HG03175 (cell line): Measurements from ENCODE around the gene CAMTA1.

Experiments used
- ATAC-seq: cut with Tn5 transposase; IDR thresholded peaks from one replicate; pipeline ENCODE4 v1.9.1; 2021; ENCODE audit warnings: mild to moderate bottlenecking, moderate library complexity; ENCODE audit not compliant: unreplicated experiment

Gene CAMTA1

DNA sequence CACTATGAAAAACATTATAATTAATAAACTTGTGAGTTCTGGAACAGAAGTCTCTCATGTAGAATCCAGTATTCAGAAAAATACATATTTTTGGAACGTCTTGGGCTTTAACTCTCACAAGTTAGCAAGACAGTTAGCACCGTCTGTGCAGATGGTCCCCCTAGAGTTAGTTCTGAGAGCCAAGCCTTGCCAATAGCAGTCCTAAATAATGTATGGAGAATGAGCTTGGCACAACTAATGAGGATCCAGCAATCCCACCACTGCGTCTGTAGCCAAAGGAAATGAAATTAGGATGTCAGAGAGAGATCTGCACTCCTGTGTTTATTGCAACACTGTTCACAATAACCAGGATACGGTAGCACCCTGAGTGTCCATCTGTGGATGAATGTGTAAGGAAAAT, 931.3 kb downstream of the CAMTA1 start:
- no peak for ATAC-seq

DNA sequence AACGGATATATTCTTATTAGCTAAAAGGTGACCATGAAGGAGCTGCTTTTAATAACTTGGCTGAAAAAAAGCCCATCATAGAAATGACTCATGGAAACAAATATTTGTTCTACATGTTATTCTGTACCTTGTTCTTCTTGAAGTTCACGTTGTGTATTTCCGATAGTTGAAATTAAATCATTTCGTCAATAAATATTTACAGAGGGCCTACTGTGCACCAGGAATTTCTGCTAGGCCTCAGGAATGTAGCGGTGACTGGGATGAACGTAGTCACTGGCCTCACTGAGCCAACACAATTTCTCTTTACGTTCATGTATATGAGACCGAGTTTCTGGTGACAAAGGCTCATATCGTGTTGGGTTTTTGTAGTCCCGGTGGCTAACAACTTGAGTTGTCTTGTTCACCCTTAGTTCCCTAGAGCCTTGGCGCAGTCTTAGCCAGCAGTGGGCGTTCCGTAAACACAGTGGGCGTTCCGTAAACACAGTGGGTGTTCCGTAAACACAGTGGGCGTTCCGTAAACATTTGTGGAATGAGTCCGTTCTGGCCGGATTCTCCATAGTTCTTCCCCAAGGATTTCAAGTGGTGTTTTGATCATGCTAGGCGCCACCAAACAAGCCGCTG, 932.6 kb downstream of the CAMTA1 start:
- ATAC-seq = no peak

DNA sequence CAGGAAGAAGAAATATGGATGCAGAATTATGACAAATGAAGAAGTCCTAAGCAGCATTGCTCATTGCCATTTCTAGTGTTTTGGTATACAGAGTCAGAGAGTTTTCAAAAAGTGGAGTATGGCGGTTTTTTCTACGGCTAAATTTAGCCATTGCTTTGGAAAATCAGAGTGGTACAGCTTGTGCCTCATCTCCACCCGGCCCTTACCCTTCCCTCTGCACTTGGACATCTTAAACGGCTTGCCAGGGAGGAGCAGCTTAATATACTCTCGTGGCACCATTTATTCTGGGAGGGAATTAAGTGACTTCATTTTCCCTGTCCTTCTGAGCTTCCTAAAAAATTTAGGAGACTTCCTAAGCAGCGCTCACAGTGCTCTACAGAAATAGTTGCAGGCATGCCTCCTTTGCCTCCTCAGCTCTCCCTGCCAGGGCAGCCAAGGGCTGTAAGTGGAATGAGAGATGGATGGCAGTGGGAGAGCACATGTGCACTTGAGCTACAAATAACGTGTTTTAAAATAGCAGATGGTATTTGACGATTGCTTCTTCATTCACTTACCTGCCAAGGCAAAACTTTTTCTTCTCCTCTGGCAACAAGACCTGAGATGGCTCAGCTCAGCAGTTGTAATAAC, 934.3 kb downstream of the CAMTA1 start:
- no peak for ATAC-seq

DNA sequence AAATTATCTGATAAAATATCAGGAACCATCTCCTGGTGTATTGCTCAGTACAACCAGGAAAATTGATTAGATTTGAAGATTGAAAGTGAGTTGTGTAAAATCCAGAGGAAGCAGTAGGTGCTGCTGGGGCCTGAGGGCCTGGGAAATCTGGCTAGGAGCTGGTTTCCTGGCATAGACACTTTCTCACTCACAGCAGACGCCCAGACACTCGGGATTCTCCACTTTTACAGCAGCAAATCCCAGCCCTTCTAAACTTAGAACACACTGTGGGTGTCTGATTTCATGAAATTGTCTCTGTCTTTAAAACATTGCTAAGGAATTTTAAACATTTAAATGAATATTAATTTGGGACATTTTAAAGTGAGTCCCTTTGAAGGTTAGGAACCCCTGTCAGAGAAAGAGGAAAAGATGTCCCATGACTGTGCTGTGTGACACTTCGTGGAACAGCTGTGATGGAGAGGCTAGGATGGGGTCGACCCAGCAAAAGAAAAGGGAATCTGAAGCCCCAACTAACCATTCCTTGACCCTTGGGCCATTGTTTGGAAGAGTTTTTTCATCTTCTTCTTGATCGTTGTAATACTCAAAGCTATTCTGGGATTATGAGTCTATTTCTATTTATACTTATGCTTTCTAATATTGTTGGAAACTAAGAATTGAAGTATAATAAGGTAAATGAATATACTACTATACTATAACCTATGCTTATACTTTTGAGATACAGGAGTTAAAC, 936.9 kb downstream of the CAMTA1 start:
- no peak for ATAC-seq

DNA sequence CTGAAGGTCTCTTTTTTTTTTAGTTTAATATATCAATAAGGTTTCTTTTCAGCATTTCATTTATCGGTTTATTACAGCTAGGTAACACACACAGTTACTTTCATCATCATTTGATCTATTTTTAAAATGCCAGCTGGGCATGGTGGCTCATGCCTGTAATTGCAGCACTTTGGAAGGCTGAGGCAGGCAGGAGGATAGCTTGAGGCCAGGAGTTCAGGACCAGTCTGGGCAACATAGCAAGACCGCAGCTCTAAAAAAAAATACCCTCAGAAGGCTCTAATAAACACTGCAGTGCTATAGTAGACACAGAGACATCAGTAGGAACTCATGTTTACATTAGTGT, 937.4 kb downstream of the CAMTA1 start:
- no peak for ATAC-seq

DNA sequence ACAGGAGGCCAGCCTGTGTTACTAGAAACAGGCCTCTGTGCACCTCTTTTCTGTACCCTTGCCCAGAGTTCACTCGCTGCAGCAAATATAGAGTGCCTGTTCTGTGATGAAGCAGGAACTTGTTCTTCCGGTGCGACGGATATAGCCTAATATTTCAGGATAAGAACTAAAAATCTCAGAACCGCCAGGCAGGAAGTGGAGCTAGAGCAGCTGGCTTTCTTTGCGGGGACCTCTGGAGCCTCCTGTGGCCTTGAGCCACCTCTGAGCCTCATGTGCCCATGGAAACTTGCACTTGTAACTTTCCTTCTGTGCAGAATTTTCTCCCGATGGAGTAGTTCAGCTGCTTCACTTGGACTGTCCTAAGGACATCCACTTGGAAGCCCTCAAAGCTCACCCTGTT, 941.4 kb downstream of the CAMTA1 start:
- ATAC-seq = no peak

DNA sequence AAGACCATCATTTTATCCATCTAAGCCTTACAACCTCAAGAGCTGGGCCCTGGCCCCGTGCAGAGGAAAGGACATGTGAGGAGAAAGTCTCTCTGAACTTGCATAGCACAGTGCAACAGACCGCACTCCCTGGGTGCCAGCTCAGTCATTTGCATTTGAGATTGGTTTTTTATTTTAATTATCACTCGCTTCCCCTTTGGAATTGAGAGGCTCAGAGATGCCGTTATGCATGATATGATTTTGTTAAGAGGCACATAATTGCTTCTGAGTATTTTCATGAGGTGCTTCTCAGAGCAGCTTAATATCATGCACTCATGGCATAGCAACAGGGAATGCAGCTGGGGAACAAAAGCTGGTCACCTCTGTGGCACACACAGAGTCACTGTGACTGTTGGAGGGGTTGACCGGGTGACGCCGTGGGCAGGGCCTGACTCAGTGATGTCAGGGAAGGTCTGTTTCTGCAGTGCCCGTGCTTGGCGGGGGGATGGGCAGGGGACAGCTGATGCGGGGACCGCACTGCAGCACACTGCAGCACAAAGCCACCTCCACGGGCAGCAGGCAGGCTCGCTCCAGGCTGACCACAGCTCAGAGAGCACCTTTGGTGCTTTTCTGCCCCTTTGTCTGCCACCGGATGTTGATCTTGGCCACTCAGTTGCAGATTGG, 942.7 kb downstream of the CAMTA1 start:
- no peak for ATAC-seq

DNA sequence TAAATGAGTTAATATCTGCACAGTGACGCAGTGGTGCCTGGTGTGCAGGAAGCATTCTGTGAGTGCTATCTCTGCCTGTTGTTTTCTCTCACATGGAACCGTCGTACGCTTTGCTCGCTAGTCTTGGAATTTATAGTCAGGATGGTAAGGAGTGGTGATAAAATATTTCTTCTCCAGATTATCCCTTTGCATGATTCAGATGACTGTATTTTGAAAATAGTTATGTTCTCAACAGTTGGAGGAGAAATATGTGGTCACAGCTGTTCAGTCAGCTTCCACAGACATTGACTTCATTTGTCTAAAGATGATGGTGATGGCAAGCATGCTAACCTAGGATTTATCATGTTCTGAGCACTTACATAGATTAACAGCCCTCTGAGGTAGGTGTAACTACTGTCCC, 944.5 kb downstream of the CAMTA1 start:
- no peak for ATAC-seq

DNA sequence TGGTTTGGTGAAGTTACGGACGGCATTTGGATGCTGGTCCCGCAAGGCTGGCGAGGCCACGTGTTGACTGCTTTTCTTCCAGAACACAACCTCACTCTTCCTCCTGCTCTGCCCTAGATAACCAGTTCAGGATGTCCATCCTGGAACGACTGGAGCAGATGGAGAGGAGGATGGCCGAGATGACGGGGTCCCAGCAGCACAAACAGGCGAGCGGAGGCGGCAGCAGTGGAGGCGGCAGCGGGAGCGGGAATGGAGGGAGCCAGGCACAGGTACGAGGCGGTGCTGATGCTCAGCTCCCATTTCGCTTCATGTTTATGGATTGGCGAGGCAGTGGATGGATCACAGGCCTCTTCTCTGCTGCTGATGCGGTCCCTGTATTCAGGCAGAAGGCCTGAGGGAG, 947.1 kb downstream of the CAMTA1 start:
- ATAC-seq = no peak

DNA sequence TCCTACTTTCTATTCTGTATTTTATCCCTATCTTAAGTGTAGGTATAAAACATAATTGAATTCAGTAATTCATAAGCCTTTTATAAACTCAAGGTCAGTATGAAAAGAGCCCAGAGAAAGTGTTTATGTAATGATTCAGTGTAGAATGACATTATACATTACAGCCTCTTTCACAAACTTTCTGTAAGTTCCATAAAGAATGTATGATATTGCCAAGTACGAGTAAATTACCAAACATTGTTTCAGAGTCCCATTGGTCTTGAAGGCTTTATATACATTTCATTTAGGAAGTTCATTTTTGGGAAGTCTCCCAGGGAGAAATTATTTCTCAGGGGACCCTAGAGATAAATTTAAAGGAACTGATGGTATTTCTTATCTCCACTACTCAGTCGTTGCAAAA, 948.0 kb downstream of the CAMTA1 start:
- no peak for ATAC-seq

DNA sequence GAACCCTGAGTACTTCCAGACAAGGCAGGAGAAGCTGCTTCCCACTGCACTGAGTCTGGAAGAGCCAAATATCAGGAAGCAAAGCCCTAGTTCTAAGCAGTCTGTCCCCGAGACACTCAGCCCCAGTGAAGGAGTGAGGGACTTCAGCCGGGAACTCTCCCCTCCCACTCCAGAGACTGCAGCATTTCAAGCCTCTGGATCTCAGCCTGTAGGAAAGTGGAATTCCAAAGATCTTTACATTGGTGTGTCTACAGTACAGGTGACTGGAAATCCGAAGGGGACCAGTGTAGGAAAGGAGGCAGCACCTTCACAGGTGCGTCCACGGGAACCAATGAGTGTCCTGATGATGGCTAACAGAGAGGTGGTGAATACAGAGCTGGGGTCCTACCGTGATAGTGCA, 952.8 kb downstream of the CAMTA1 start:
- ATAC-seq = no peak

DNA sequence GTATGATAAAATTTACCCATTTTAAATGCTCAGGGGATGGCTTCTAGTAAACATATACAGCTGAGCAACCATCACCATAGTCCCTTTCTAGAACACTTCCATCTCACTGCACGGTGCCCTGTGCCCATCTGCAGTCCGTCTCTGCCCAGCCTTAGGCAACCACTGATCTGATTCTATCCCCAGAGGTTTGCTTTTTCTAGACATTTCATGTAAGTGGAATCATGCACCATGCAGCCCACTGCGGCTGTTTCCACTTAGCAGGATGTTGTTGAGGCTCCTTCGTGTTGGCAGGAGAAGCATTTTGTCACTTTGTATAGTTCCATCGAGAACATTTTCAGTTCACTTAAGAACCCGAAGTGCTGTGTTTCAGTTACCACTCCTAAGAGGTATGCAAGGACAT, 958.1 kb downstream of the CAMTA1 start:
- no peak for ATAC-seq

DNA sequence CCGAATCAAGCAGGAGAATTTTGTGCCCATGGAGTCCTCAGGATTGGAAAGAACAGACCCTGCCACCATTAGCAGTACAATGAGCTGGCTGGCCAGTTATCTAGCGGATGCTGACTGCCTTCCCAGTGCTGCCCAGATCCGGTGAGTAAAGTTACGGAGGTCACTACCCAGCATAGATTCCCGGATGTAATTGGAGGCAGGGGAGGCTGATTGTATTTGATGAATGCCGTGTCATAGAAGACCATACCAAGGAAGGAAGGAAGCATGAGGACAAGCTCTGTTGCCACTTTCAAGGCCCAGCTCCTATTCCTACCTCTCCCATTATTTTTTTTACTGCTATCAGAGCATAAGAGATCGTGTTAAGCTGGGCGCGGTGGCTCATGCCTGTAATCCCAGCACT, 959.6 kb downstream of the CAMTA1 start:
- no peak for ATAC-seq

DNA sequence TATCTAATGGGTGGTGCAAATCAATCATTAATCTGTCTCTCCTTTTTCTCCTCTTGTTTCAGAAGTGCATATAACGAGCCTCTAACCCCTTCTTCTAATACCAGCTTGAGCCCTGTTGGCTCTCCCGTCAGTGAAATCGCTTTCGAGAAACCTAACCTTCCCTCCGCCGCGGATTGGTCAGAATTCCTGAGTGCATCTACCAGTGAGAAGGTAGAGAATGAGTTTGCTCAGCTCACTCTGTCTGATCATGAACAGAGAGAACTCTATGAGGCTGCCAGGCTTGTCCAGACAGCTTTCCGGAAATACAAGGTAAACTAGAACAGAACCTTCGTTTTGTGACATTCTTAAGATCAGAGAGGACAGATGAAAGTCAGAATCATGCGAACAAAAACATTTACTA, 960.5 kb downstream of the CAMTA1 start:
- no peak for ATAC-seq

DNA sequence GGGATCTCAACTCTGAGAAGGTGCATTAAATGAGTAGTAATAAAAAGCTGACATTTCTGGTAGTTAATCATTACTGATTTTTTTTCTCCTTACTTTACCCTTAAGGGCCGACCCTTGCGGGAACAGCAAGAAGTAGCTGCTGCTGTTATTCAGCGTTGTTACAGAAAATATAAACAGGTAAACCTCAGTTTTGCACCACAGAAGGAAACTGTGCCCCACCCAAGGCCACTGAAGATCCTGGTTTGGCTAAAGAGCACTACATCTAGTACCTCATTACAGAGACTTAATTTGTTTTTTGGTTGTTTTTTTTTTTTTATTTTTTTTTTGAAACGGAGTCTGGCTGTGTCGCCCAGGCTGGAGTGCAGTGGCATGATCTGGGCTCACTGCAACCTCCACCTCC, 962.4 kb downstream of the CAMTA1 start:
- ATAC-seq = no peak

DNA sequence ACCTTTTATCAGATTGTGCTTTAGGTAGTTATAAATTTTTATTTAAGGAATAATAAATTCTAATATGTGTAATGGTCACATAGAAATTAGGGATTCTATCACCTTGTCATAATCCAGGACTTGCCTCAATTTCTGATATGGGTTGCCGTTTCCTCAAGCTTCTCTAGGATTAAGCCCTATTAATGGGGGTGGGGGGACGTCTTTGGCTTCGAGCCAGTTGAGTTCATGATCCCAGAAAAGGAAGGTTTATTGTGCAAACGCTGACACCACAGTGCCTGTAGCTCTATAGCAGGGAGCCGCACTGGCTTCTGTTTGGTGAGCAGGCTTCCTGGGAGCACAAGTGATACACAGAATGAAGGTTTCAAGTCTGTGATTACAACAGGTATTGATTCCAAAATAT, 963.9 kb downstream of the CAMTA1 start:
- ATAC-seq = no peak

DNA sequence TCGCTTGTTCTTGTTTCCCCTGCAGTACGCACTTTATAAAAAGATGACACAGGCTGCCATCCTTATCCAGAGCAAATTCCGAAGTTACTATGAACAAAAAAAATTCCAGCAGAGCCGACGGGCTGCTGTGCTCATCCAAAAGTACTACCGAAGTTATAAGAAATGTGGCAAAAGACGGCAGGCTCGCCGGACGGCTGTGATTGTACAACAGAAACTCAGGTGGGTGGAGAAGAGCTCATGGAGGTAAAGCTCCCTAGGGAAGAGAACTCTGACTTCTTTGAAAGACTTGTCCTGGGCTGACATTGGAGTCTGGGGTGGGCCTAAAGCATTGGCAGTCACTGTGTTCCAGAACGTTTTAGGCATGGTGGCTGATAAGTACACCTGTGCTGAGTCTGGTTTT, 965.9 kb downstream of the CAMTA1 start:
- ATAC-seq = no peak

DNA sequence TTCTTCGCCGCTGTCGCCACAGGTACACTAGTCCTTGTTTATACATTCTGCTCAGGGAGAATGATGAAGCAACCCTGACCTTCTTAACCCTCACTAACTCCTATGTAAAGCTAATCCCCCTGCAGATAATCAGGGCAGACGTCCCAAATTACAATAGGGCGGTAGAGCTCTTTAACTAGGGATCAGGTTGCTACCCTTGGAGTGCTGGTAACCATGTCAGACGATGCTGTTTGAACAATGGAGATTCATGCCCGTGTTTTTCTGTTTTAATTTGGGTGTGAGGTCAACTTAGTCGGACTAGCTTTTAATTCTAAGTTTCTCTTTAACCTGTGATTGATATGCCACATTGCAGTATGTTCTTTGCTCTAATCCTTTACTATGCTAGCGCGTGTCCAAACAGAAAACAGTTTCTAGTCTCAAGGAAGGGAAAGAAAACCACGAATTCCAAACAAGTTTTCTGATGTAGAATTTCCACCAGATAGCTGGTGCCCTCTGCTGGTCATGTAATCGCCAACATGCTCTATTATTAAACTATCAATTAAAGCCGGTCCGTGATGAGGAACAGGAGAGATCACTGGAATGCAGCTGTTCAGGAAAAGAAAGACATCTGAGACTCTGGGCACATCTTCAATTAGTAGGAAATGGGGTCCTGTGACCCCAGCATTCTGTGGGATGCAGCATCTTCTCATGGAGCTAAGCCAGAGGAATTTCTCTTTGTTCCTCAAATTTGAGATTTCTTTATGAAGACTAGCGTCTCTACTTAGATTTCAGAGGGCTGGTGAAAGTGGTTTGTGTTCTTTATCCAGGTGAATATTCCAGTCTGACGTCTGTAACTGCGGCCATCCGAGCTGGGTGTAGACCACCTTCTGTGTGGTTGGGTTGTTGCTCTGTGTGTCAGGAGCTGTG, 967.5 kb downstream of the CAMTA1 start:
- ATAC-seq = no peak

DNA sequence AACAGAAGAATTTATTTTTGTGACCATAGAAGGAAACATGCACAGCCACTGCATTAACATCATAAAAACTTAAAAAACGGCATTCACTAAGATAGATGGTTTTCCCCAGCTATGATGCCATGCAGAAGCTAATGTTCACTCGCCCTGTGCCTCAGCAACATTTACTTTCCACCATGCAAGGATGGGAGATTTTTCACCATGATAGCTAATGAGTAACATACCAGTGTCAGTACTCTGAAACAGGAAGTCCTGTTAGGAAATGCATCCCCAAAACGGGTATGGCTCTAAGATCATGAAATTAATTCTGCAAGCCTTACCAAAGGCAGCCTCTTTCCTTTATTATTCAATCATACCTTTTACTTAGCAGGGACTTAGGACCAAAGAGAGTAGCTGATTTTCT, 968.4 kb downstream of the CAMTA1 start:
- no peak for ATAC-seq

DNA sequence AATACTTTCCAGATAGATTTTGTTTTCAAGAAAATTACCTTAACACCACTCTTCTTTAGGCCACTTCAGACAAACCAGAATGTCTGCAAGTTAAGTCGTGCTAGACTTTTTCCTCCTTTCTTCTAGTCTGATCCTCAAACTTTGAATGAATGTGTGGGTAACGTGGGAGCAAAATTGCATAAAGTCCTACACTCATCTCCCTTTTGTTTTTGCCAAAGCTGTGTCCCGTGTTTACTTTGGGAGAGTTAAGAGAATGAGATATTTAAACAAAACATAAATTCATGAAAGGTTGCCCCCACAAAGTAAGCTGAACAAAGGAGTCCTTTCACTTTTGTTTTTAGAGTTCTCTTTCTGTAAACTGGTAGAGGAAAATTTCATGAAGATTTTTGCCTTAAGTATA, 969.0 kb downstream of the CAMTA1 start:
- ATAC-seq = no peak

DNA sequence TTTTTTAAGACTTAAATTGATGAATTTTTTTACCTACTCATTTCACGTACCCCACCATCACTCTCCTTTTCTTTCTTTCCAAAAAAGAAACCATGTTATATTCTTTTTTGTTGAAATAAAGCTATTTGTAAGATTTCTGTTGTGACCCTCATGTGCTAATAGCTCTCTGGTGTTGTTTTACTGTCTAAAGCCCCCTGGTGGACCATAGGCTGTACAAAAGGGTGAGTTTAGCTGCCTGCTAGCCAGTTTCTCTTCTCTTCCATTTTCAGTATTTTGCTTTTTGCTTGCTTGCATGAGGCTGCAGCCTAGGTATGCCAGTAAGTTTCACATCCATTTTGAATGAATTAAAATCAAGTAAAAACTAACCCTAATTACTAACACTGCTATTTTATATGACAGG, 970.2 kb downstream of the CAMTA1 start:
- no peak for ATAC-seq
